Stimulated activated CD8-positive, alpha-beta memory T cell treated with anti-CD3 and anti-CD28 coated beads, Interleukin-7, amount 100 ng/mL, for 1 hour (primary cell): Measurements from ENCODE around the gene NFATC3.
"Not testable (repeated sequence)": the region's sequence is repeated elsewhere in the genome, so short reads cannot be mapped to it uniquely, and the experiment has no call there.

ENCODE experiments used
- DNase-seq, 2 donors: peaks; one replicate each; pipeline ENCODE4 v3.0.0-alpha.2; 2020; ENCODE audit warnings: low read depth in 2 of 2

NFATC3 gene

DNA sequence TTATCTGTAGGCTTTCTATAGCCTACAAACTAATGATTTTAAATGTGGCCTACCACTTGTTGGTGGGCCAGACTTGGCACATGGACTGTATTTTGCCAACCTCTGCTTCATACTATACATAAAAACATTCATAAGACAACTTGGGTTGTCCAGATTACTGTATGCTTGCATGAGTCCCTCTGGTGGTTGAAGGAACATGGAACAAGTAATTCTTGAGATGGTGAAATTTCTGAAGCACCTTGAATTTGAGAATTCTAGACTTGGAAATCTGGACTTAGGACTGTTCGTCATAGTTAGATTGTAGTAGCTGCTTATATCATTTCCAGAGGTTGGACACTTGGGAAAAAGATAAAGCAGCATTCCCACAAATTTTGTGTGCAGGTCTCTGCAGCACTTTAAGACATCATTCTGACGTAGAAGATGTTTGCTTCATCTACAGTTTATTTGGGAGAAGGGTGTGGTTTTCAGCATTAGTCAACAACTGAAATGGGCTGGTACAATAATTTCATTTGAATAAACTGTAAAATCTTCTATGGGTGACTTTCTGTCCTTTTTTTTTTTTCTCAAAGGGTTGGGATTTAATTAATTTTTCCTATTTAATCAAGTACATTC, 31.2 kb downstream of the NFATC3 start:
- DNase-seq: no peak

DNA sequence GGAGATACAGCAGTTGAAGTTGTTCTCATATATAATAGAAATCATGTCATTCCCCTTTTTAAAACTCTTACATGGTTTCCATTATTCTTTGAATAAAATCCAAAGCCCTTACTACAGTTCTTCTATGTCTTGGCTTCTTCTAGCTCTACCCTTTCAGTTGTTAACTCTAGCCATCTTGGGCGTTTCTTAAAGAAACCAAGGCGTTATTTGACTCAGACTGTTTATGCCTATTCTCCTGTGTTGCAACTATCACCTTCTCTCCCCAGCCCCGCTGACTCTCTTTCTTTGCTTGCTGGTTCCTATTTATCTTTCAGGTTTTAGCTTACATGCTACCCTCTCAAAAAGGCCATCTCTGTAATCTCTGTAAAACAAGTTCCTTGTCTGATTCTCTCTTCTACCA, 32.7 kb downstream of the NFATC3 start:
- DNase-seq: no peak

- DNase-seq: not testable (repeated sequence)
Measured at GRCh38 chr16:68118954-68119353, 33.8 kb downstream of the NFATC3 start.

DNA sequence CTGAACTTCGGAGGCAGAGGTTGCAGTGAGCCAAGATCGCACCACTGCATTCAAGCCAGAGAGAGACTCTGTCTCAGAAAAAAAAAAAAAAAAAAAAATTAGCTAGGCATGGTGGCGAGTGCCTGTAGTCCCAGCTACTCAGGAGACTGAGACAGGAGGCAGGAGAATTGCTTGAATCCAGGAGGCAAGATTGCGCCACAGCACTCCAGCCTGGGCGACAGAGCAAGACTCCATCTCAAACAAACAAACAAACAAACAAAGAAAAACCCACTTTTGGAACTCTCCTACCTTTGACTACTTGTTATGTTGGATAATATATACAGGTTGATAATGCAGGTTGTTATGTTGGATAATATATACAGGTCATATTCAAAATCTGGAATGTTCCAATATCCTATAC, 35.3 kb downstream of the NFATC3 start:
- DNase-seq: not testable (repeated sequence)

DNA sequence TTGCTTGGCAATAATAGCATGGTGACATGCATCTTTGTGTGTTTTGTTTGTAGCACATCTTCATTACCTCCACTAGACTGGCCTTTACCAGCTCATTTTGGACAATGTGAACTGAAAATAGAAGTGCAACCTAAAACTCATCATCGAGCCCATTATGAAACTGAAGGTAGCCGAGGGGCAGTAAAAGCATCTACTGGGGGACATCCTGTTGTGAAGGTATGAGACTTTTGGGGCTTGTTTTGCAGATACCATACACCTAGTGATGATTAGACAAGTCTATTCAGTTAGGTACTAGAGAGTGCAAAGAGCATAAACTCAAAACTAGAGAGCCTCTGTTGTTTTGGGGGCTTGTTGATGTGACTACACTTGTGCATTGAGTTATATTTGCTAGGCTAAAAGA, 41.2 kb downstream of the NFATC3 start:
- DNase-seq: no peak

DNA sequence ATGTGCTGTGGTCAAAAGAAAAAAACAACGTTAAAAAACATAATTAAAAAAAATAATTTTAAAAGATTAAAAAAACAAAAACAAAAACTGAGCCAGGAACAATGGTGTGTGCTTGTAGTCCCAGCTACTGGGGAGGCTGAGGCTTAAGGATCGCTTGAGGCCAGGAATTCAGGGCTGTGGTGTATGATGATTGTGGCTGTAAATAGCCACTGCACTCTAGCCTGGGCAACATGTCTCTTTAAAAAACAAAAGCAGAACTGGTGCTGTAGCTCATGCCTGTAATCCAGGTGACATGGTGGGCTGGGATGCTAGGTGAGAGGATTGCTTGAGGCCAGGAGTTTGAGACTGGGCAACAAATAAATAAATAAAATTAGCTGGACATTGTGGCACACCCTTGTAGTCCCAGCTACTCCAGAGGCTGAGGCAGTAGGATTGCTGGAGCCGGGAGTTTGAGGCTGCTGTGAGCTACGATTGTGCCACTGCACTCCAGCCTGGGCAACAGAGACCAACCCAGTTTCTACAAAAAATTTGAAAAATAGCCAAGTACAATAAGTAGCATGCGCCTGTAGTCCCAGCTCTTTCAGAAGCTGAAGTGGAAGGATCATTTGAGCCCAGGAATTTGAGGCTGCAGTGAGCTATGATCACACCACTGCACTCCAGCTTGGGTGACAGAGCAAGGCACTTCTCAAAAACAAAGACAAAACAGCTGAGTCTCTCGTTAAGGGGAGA, 43.6 kb downstream of the NFATC3 start:
- DNase-seq: no peak

DNA sequence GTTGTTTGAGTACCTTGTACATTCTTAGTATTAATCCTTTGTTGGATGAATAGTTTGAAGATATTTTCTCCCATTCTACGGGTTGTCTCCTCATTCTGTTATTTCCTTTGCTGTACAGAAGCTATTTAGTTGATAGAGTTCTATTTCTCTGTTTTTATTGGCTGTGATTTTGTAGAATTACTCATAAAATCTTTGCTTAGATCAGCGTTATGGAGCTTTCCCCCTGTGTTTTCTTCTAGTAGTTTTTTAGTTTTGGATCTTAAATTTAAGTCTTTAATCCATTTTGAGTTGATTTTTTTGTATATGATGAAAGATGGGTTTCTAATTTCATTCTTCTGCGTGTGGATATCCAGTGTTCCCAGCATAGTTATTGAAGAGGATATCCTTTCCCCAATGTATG, 45.4 kb downstream of the NFATC3 start:
- no peak for DNase-seq

DNA sequence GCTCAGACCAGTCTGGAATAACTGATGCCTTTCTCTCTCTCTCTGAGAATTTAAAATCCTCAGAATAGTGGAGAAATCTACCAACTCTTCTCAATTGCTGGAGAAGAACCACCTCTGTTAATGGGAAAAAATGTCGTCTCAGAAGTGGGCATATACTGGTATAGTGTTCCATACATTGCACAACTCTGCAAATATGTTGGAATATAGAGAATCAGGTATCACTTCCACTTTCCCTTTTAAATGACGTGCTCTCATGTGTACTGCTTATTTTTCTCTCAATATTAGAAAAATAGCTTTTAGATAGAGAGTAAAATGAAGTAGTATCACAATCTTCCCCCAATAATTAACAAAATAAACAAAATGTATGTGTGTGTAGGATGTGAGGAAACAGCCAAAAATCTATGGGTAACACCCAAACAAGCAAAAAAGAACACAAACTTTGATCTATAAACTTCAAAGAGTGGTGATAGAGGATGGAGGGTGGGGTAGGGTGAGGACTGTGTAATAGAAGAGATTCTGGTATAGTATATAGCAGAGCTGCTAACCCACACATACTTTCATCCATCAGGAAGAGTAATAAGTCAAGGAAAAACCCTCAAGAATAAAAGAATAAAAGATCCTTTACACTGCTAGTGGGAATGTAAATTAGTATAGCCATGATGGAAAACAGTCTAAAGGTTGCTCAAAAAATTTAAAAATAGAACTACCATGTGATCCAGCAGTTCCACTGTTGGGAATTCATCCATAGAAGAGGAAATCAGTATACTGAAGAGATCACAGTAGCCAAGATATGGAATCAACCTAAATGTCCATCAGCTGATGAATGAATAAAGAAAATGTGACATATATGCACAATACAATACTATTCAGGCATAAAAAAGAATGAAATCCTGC, 46.9 kb downstream of the NFATC3 start:
- DNase-seq: no peak

DNA sequence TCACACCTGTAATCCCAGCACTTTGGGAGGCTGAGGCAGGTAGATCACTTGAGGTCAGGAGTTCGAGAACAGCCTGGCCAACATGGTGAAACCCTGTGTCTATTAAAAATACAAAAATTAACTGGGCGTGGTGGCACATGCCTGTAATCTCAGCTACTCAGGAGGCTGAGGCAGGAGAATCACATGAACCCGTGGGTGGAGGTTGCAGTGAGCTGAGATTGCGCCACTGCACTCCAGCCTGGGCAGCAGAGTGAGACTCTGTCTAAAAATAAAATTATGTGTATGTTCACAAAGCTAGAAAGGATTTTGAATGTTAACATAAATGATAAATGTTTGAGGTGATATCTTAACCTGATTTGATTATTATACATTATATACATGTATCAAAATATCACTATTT, 47.8 kb downstream of the NFATC3 start:
- not testable (repeated sequence) for DNase-seq

DNA sequence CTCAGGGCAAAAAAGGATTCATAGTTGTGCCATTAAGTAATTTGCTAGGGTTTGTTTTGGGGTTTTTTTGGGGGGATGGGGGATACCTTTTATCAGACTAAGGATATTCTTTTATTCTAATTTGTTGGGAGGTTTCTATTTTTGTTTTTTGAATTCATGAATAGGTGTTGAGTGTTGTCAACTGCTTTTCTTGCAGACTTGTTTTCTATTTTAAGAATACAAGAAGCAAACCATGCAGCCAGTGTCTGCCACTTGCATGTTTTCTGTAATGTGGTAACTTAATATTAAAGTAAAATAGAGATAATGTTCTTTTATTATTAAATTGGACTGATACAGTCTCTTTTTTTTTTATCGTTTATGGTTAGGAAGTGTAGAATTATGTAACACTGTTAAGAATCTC, 49.5 kb downstream of the NFATC3 start:
- no peak for DNase-seq

GRCh38 chr16:68136515-68136914, 51.3 kb downstream of the NFATC3 start:
- no peak for DNase-seq

- DNase-seq: no peak
Measured at GRCh38 chr16:68144008-68144407, 58.8 kb downstream of the NFATC3 start.

DNA sequence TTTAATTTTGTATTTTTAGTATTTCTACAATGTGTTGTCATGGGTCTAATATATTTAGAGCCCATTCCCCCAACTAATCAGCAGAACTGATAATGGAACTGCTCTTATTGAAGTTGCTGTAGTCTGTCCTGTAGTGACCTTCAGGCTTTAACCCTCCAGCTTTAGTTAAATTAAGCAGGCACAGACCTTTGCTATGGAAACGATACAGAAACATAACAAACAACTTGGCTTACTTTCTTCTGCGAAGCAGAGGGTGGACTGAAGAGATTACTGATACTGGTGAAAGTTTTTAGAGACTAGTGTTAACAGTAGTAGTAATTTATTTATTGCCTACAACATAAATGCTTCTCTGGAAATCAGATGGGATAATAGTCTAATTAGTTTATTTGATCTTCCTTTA, 61.4 kb downstream of the NFATC3 start:
- no peak for DNase-seq

DNA sequence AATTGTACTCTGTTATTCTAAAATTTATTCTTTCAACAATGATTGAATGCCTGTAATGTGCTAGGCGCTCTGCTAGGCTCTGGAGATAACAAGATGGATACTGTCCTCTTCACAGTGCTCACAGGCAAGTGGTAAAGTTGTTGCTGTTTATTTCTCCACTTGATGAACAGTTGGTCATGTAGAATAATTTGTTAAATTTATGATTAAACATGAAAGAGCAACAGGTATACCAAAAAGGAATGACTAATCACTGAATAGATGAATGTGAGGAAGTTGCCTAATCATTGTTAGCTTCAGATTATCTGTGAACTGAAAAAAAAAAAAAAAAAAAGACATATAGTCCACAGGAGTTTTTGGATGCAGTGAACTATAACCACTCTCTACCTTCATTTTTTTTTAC, 62.3 kb downstream of the NFATC3 start:
- no peak for DNase-seq

DNA sequence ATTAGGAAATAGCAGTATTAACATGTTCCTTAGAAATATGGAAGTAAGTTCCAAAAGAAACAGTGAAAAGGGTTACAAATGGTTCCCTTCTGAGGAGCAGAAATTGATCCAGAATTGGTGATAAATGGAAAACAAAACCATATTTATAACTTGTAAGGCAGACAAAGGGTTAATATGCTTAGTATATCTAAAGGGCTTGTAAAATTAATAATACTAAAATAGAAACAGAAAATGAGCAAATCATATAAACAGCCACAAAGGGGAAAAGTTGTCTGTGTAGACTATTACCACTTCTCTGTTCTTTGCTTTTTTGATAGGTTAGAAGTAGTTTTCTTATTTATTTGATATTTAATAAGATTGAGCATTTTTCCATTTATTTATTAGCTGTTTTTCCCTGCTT, 64.4 kb downstream of the NFATC3 start:
- no peak for DNase-seq

DNA sequence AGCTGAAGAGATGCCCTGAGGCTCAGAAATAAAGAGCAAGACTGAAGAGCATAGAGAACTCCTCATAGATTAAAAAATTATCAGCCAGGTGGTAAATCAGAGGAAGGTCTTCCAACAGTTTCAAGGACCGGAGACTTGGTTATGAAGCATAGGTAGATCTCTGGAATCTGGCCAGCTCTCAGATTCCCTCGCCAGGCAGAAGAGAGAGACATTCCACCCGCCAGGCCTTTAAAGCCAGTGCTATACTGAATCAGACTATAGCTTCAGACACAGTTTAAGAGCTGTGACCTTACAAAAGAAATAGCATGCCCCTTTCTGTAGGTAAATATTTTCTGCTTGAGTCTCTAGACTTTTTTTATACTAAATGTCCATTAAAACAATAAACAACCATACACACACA, 70.3 kb downstream of the NFATC3 start:
- DNase-seq: no peak

- no peak for DNase-seq
Measured at GRCh38 chr16:68162413-68162812, 77.2 kb downstream of the NFATC3 start.

- not testable (repeated sequence) for DNase-seq
Measured at GRCh38 chr16:68163275-68163674, 78.1 kb downstream of the NFATC3 start.

GRCh38 chr16:68166264-68166663, 81.1 kb downstream of the NFATC3 start:
- DNase-seq: no peak

GRCh38 chr16:68179196-68179795, 94.1 kb downstream of the NFATC3 start:
- no peak for DNase-seq

DNA sequence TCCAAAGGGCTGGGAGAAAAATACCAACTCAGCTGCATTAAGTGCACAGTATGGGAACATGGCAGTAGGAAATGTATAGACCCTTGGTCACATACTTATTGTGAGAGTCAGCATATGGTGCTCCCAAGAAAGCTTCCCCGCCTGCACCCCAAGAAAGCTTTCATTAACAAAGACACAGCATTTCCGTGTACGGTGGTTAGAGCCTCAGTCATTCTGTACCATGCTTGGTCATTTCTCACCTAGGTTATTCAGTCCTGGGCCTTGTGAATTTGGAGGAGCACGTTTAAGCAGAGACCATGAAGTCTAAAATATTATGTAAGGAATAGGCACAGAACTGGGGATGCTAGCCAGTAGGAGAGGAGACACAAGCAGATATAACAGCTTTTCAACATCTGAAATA, 94.7 kb downstream of the NFATC3 start:
- DNase-seq: no peak

- DNase-seq: no peak
Measured at GRCh38 chr16:68183046-68183445, 97.9 kb downstream of the NFATC3 start.
